GM19328 (cell line): ENCODE results near the gene WFDC10B.
"Not testable (repeated sequence)": the region's sequence is repeated elsewhere in the genome, so short reads cannot be mapped to it uniquely, and the experiment has no call there.

Source experiments
- ATAC-seq: cut with Tn5 transposase; IDR thresholded peaks from one replicate; pipeline ENCODE4 v1.9.1; 2021; ENCODE audit warnings: mild to moderate bottlenecking, moderate library complexity; ENCODE audit not compliant: unreplicated experiment

The WFDC10B gene

GRCh38 chr20:45649312-45649863, 55.4 kb downstream of the WFDC10B start:
- no peak for ATAC-seq

- ATAC-seq: no peak
Observed at GRCh38 chr20:45647441-45648050, 57.3 kb downstream of the WFDC10B start.

GRCh38 chr20:45646875-45647274, 57.9 kb downstream of the WFDC10B start:
- no peak for ATAC-seq

- ATAC-seq: not testable (repeated sequence)
Observed at GRCh38 chr20:45645869-45646268, 59.0 kb downstream of the WFDC10B start.

GRCh38 chr20:45641076-45641475, 63.7 kb downstream of the WFDC10B start:
- ATAC-seq: not testable (repeated sequence)

- ATAC-seq: no peak
Observed at GRCh38 chr20:45639687-45640086, 65.1 kb downstream of the WFDC10B start.

- ATAC-seq: no peak
Observed at GRCh38 chr20:45636513-45636912, 68.3 kb downstream of the WFDC10B start.
